HUES64 (cell line): ENCODE results near the gene FANCE.
"Not testable (repeated sequence)": the region's sequence is repeated elsewhere in the genome, so short reads cannot be mapped to it uniquely, and the experiment has no call there.

Experiments
- H3K27ac ChIP-seq: 2 replicates; pipeline ENCODE4 v1.7.0; 2013; ENCODE audit warnings: low read depth, low read length, inconsistent platforms
- H3K27me3 ChIP-seq: 2 replicates; pipeline ENCODE4 v1.6.1; 2013; ENCODE audit warnings: mild to moderate bottlenecking, low read length; ENCODE audit not compliant: insufficient read depth
- H3K36me3 ChIP-seq: 2 replicates; pipeline ENCODE4 v1.6.1; 2013; ENCODE audit warnings: mild to moderate bottlenecking, low read length; ENCODE audit not compliant: insufficient read depth
- H3K4me1 ChIP-seq: 2 replicates; pipeline ENCODE4 v1.6.1; 2013; ENCODE audit warnings: mild to moderate bottlenecking, low read length, moderate library complexity; ENCODE audit not compliant: insufficient read depth
- H3K4me3 ChIP-seq: 2 replicates; pipeline ENCODE4 v1.5.1; 2013; ENCODE audit warnings: mild to moderate bottlenecking, low read length, moderate library complexity
- H3K9ac ChIP-seq: 2 replicates; pipeline ENCODE4 v1.6.1; 2013; ENCODE audit warnings: mild to moderate bottlenecking, low read depth, low read length
- H3K9me3 ChIP-seq: 2 replicates; pipeline ENCODE4 v1.6.1; 2013; ENCODE audit warnings: low read depth, low read length; ENCODE audit not compliant: insufficient read depth
- WGBS: fragments of 150-250, 120-280 bp; methylation state at CpG from one replicate; pipeline ENCODE4 v1.1.7; 2013; ENCODE audit warnings: missing lambda C conversion rate; 5-methylcytosine and 5-hydroxymethylcytosine counted together

FANCE gene

GRCh38 chr6:35435074-35435837 lies 16.9 kb upstream of the FANCE start:
- Histone ChIP-seq H3K36me3 (no peaks in the 10 kb centered on the region), H3K4me1 (no peaks in the 10 kb centered on the region), H3K27me3 (no peaks in the 10 kb centered on the region), H3K27ac (no peak overlapping the region), H3K9ac (no peak overlapping the region), H3K9me3 (peaks cover 1% of the 10 kb centered on the region; the same call in 1 of the 2 replicates), H3K4me3 (no peak overlapping the region)
- WGBS = 87% methylated on average over 16 of the region's 16 CpGs

- 73% methylated on average over 8 of the region's 8 CpGs for WGBS
- no peaks in the 10 kb centered on the region for H3K4me1 ChIP-seq
- H3K36me3 ChIP-seq = no peaks in the 10 kb centered on the region
- no peak overlapping the region for H3K9ac ChIP-seq
- H3K27me3 ChIP-seq = no peaks in the 10 kb centered on the region
- H3K27ac ChIP-seq = no peak overlapping the region
- no peak overlapping the region for H3K4me3 ChIP-seq
- H3K9me3 ChIP-seq = no peaks in the 10 kb centered on the region
Observed at GRCh38 chr6:35436071-35436857, 15.9 kb upstream of the FANCE start.

- WGBS = 94% methylated on average over 7 of the region's 7 CpGs
- H3K4me3 ChIP-seq = not testable (repeated sequence)
Observed at GRCh38 chr6:35438378-35439065, 13.6 kb upstream of the FANCE start.

DNA sequence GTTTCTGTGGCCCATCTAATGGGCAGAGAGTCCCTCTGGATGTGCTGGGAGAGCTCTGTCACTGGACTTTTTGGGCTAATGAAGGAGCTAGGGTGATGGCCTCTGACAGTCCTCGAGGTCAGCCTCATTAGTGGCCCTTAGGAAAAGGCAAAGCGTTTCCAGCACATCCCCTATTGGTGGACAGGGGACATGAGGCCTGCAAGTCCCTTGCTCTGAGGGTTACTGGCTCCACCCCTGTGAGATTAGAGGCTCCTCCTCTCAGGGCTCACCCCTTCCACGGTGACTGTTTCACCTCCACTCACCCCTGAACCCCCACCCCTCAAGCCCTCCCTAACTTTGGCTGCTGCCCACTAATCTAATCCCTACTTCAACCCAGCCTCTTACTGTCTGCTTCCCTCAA lies 12.8 kb upstream of the FANCE start:
- Histone ChIP-seq H3K4me1 (no peaks in the 10 kb centered on the region), H3K27me3 (no peaks in the 10 kb centered on the region), H3K9ac (no peak overlapping the region), H3K27ac (no peak overlapping the region), H3K36me3 (no peaks in the 10 kb centered on the region), H3K4me3 (no peak overlapping the region), H3K9me3 (no peaks in the 10 kb centered on the region)
- WGBS = 43% methylated on average over 3 of the region's 3 CpGs

More at GRCh38 chr6:35438378-35439065, 13.6 kb upstream of the FANCE start:
- not testable (repeated sequence) for H3K4me1 ChIP-seq, H3K27me3 ChIP-seq, H3K36me3 ChIP-seq, H3K27ac ChIP-seq, H3K9me3 ChIP-seq, H3K9ac ChIP-seq

DNA sequence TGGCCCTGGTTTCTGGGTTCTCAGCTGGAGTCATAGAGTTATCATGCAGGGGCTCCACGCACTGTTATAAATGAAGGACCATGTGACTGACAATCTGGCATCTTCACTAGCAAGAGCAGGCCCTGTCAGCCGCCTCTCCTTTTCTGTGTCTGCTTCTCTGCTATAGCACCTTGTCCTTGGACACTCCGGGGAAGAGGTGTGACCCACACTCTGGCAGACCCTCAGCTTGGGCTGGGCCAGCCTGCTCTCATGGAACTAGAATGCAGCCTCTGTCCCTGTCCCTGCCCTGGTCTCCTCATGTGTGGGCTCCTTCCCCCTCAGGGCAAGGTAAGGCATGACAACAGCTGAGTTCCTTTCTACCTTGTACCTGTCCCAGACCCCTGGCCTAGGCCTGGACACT lies 10.9 kb upstream of the FANCE start:
- Histone ChIP-seq H3K9ac (no peak overlapping the region), H3K27ac (no peak overlapping the region)
- WGBS = 78% methylated on average over 3 of the region's 3 CpGs

DNA sequence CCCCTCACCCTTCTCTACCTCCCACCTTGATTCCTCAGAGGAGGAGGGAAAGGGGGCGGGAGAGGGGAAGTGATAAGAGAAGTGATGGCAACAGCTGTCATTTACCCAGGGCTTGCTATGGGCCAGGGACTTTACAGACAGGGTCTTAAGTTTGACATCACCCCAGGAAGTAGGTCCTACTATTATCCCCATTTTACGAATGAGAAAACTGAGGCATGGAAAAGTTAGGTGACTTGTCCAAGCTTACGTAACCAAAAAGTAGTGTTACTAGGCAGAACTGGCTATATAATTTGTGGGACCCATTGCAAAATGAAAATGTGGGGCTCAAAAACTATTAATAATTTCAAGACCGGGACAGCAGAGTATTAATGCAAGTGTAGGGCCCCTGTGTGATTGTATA lies 10.5 kb upstream of the FANCE start:
- H3K36me3 ChIP-seq = no peaks in the 10 kb centered on the region

More for the DNA sequence above, 10.9 kb upstream of the FANCE start:
- Histone ChIP-seq H3K4me1 (no peaks in the 10 kb centered on the region), H3K9me3 (no peaks in the 10 kb centered on the region), H3K4me3 (no peak overlapping the region), H3K36me3 (no peaks in the 10 kb centered on the region), H3K27me3 (no peaks in the 10 kb centered on the region)

GRCh38 chr6:35442693-35443092 lies 9.4 kb upstream of the FANCE start:
- Histone ChIP-seq H3K4me3 (no peak overlapping the region), H3K9me3 (no peaks in the 10 kb centered on the region), H3K27ac (no peak overlapping the region), H3K4me1 (no peaks in the 10 kb centered on the region), H3K36me3 (no peaks in the 10 kb centered on the region), H3K27me3 (no peaks in the 10 kb centered on the region), H3K9ac (no peak overlapping the region)
- 93% methylated on average over 5 of the region's 5 CpGs for WGBS

More for the DNA sequence above, 10.5 kb upstream of the FANCE start:
- Histone ChIP-seq H3K4me1 (no peaks in the 10 kb centered on the region), H3K9ac (no peak overlapping the region), H3K4me3 (no peak overlapping the region), H3K9me3 (no peaks in the 10 kb centered on the region), H3K27ac (no peak overlapping the region), H3K27me3 (no peaks in the 10 kb centered on the region)
- 99% methylated on average over 4 of the region's 4 CpGs for WGBS

DNA sequence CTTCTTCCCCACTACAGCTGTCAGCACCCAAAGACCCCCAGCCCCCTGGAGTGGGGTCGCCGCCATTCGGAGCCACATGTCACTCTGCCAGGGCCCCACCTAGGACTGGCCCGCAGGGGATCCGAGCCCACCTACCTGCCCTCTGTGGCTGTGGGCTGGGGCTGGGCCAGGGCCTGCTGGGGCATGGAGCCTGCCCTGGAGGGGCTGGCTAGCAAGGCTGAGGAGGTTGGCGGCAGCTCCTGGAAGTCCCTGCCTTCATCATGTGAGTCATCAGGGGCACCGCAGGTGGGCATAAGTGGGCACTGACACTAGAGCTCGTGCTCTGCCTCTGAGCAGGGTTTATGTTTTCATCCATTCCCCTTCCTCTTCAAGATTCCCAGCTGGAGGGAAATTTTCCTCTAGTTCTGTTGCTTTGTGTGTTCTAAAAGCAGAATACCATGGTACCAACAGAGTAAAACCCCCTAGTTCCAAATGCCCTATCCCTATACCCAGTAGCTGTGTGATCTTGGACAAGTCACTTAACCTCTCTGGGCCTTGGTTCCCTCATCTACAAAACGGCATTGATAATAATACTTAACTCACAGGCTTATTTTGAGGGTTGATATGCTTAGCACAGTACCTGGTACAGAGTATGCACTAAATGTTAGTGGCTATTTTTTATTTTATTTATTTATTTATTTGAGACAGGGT lies 8.7 kb upstream of the FANCE start:
- Histone ChIP-seq H3K4me3 (no peak overlapping the region), H3K36me3 (no peaks in the 10 kb centered on the region), H3K27me3 (no peaks in the 10 kb centered on the region), H3K4me1 (no peaks in the 10 kb centered on the region), H3K9me3 (no peaks in the 10 kb centered on the region), H3K9ac (no peak overlapping the region), H3K27ac (no peak overlapping the region)
- WGBS = 86% methylated on average over 8 of the region's 9 CpGs

DNA sequence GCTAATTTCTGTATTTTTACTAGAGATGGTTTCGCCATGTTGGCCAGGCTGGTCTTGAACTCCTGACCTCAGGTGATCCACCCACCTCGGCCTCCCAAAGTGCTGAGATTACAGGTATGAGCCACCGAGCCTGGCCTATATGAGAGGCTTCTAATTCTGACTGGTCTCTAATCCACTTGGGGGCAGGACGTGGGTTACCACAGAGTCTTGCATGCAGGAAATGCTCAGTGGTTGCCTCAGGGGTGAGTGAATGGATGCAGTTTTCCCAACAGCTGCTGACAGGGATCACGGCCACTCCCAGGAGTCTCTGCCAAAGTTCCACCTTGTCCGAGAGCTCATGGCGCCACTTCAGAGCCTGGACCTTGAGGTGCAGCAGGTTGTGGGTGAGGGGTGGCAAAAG lies 6.4 kb upstream of the FANCE start:
- 89% methylated on average over 7 of the region's 7 CpGs for WGBS
- H3K4me1 ChIP-seq = no peaks in the 10 kb centered on the region
- H3K9me3 ChIP-seq = no peaks in the 10 kb centered on the region
- H3K27me3 ChIP-seq = no peaks in the 10 kb centered on the region
- no peak overlapping the region for H3K9ac ChIP-seq
- no peaks in the 10 kb centered on the region for H3K36me3 ChIP-seq
- H3K27ac ChIP-seq = no peak overlapping the region
- no peak overlapping the region for H3K4me3 ChIP-seq

DNA sequence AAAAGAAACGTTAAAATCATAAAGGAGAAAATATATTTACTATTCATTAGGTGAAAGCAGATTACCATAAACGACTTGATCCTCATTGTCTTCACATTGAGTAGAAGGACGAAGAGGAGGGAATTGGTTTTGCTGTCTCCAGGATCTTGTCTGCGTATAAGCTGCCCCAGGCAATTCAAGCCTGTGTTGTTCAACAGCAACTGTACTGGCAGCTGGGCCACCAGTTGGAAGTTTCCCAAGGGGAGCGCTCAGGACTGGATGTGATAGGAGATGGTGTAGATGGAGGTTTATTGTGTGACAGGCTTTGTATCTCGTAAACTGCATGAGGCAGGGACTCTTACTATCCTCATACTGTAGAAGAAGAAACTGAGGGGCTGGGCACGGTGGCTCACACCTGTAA lies 3.9 kb upstream of the FANCE start:
- H3K4me3 ChIP-seq = no peak overlapping the region
- WGBS = 89% methylated on average over 5 of the region's 7 CpGs
- H3K27me3 ChIP-seq = peaks cover 6% of the 10 kb centered on the region; the same call in 1 of the 2 replicates

More for the DNA sequence above, 3.9 kb upstream of the FANCE start:
- Histone ChIP-seq H3K9ac (no peak overlapping the region), H3K27ac (no peak overlapping the region), H3K4me1 (peaks cover 9% of the 10 kb centered on the region), H3K9me3 (no peaks in the 10 kb centered on the region), H3K36me3 (no peaks in the 10 kb centered on the region)
